CD4-positive, alpha-beta T cell treated with Interleukin-1 beta for 1 hour (primary cell): ENCODE data around the gene PTRH1.

Experiments
- DNase-seq, 2 donors: peaks; one replicate each; pipeline ENCODE4 v3.0.0-alpha.2; 2020 to 2022

PTRH1 gene

GRCh38 chr9:127693143-127693542 is 22.3 kb downstream of the PTRH1 start:
- no peak for DNase-seq

- DNase-seq = no peak
Observed at GRCh38 chr9:127692071-127692470, 23.4 kb downstream of the PTRH1 start.

- DNase-seq = no peak
Observed at GRCh38 chr9:127690735-127691134, 24.7 kb downstream of the PTRH1 start.

- DNase-seq = no peak
Observed at GRCh38 chr9:127689329-127690000, 26.0 kb downstream of the PTRH1 start.

- no peak for DNase-seq
Observed at GRCh38 chr9:127686461-127687393, 28.7 kb downstream of the PTRH1 start.

- no peak for DNase-seq
Observed at GRCh38 chr9:127684576-127684975, 30.9 kb downstream of the PTRH1 start.

- DNase-seq = no peak
Observed at GRCh38 chr9:127683723-127684122, 31.7 kb downstream of the PTRH1 start.

GRCh38 chr9:127682351-127683136 is 32.9 kb downstream of the PTRH1 start:
- no peak for DNase-seq

GRCh38 chr9:127680846-127681245 is 34.6 kb downstream of the PTRH1 start:
- DNase-seq = no peak

- DNase-seq = no peak
Observed at GRCh38 chr9:127680226-127680625, 35.2 kb downstream of the PTRH1 start.

- DNase-seq = no peak
Observed at GRCh38 chr9:127679506-127679905, 36.0 kb downstream of the PTRH1 start.

GRCh38 chr9:127676638-127677037 is 38.8 kb downstream of the PTRH1 start:
- DNase-seq = no peak

- no peak for DNase-seq
Observed at GRCh38 chr9:127673234-127673633, 42.2 kb downstream of the PTRH1 start.

GRCh38 chr9:127667906-127668305 is 47.6 kb downstream of the PTRH1 start:
- no peak for DNase-seq

- DNase-seq = no peak
Observed at GRCh38 chr9:127667127-127667844, 48.2 kb downstream of the PTRH1 start.

- DNase-seq = no peak
Observed at GRCh38 chr9:127664678-127665507, 50.6 kb downstream of the PTRH1 start.

- DNase-seq = no peak
Observed at GRCh38 chr9:127664324-127664677, 51.2 kb downstream of the PTRH1 start.
